A549 (cell line): ENCODE data around the gene MZF1. TPM values are rescaled to one million over a fixed set of nuclear protein-coding genes. Genes with fewer than 3 reads are reported as not detected.

Source experiments
- ATAC-seq, 2 experiments: fragments of 200-7000 bp in 1 of 2; fragments of >200 bp in 1 of 2; cut with Nextera tagmentation in 1 of 2; cut with Tn5 transposase in 1 of 2; 3 replicates each; pipeline versions ENCODE4 v1.8.0 to v1.9.1; 2018 to 2020; ENCODE audit warnings: mild to moderate bottlenecking in 1 of 2, moderate library complexity in 1 of 2
- CTCF ChIA-PET: fragments of 300-600 bp; sonication (Branson Sonifier 250); formaldehyde crosslinking; extraction: SDS; loops from one replicate; lab custom pipeline; 2021; ENCODE audit warnings: antibody characterized with exemption, inconsistent platforms; lab: Yijun Ruan, JAX
- POLR2A ChIA-PET: fragments of 350-600 bp; formaldehyde crosslinking; extraction: SDS; loops from one replicate; lab custom pipeline; 2021; ENCODE audit warnings: antibody characterized with exemption, inconsistent platforms; lab: Yijun Ruan, JAX
- DNase-seq, 2 experiments: peaks; one replicate each; pipeline versions ENCODE4 v3.0.0 to v3.0.0-alpha.2; 2011 to 2016; ENCODE audit warnings: low read depth in 1 of 2, low spot score in 1 of 2
- FAIRE-seq: peaks from 2 replicates; lab custom pipeline; 2011; peaks lifted over from hg19 to GRCh38; lab: Jason Lieb, UNC
- H3K27ac ChIP-seq, 2 experiments: fragments of >200 bp; sonication (Bioruptor Twin); formaldehyde crosslinking; 3 replicates each; pipeline ENCODE4 v1.5.1; 2016 to 2017
- H3K4me1 ChIP-seq: fragments of >200 bp; sonication (Bioruptor Twin); formaldehyde crosslinking; 3 replicates; pipeline ENCODE4 v1.6.1; 2016
- H3K4me2 ChIP-seq: fragments of >200 bp; sonication (Bioruptor Twin); formaldehyde crosslinking; 3 replicates; pipeline ENCODE4 v1.6.1; 2016
- H3K4me3 ChIP-seq: fragments of >200 bp; sonication (Bioruptor Twin); formaldehyde crosslinking; 3 replicates; pipeline ENCODE4 v1.5.1; 2016
- H3K9me3 ChIP-seq: fragments of >200 bp; sonication (Bioruptor Twin); formaldehyde crosslinking; 3 replicates; pipeline ENCODE4 v1.6.1; 2016
- CBX2 ChIP-seq: fragments of 200-600 bp; sonication (generic); IDR thresholded peaks from 2 replicates; pipeline ENCODE4 v1.6.1; 2016; ENCODE audit warnings: low read depth, mild to moderate bottlenecking, borderline replicate concordance
- EHF ChIP-seq: fragments of 250-450 bp; sonication (Bioruptor Pico); IDR thresholded peaks from 2 replicates; pipeline ENCODE4 v1.5.0; 2020; ENCODE audit warnings: mild to moderate bottlenecking
- EP300 ChIP-seq, 2 experiments: fragments of >200 bp; sonication (Bioruptor Twin); formaldehyde crosslinking; IDR thresholded peaks; 2 replicates in 1 of 2; 3 replicates in 1 of 2; pipeline ENCODE4 v1.6.1; 2016 to 2017
- FOSB ChIP-seq: fragments of 250-450 bp; sonication (Bioruptor Pico); IDR thresholded peaks from 2 replicates; pipeline ENCODE4 v1.5.0; 2020; ENCODE audit warnings: mild to moderate bottlenecking, moderate library complexity
- FOXS1 ChIP-seq: fragments of 250-450 bp; sonication (Bioruptor Pico); IDR thresholded peaks from 2 replicates; pipeline ENCODE4 v1.5.0; 2020; ENCODE audit warnings: mild to moderate bottlenecking, moderate library complexity
- GATA3 ChIP-seq: IDR thresholded peaks from 2 replicates; pipeline ENCODE4 v1.6.1; 2012; ENCODE audit warnings: borderline replicate concordance
- HDAC2 ChIP-seq: fragments of 200-600 bp; sonication (generic); IDR thresholded peaks from 2 replicates; pipeline ENCODE4 v1.6.1; 2016
- JUN ChIP-seq, 2 experiments: fragments of >200 bp; sonication (Bioruptor Twin); formaldehyde crosslinking; IDR thresholded peaks; 2 replicates in 1 of 2; 3 replicates in 1 of 2; pipeline ENCODE4 v1.6.1; 2016 to 2017
- NFE2L2 ChIP-seq: fragments of 150-350 bp; conservative IDR thresholded peaks from 2 replicates; pipeline ENCODE4 v1.6.1; 2014; ENCODE audit warnings: low read length
- SREBF2 ChIP-seq: fragments of 450-650 bp; IDR thresholded peaks from 2 replicates; pipeline ENCODE4 v1.6.1; 2014; ENCODE audit warnings: mild to moderate bottlenecking, moderate library complexity
- ZFP36 ChIP-seq: fragments of 450-650 bp; IDR thresholded peaks from 2 replicates; pipeline ENCODE4 v1.6.1; 2014; ENCODE audit warnings: borderline replicate concordance; ENCODE audit not compliant: partially characterized antibody
- ZNF302 ChIP-seq: fragments of 250-450 bp; sonication (Bioruptor Pico); IDR thresholded peaks from 2 replicates; pipeline ENCODE4 v1.9.0; 2021; ENCODE audit warnings: inconsistent platforms, mild to moderate bottlenecking, moderate library complexity
- ZSCAN20 ChIP-seq: fragments of 250-450 bp; sonication (Bioruptor Pico); IDR thresholded peaks from 2 replicates; pipeline ENCODE4 v1.8.0; 2022; ENCODE audit warnings: mild to moderate bottlenecking, moderate library complexity
- WGBS: methylation state at CpG from one replicate; pipeline ENCODE4 v1.1.6; 2017; ENCODE audit errors: missing lambda C conversion rate; 5-methylcytosine and 5-hydroxymethylcytosine counted together
- polyA plus RNA-seq, 4 experiments: library from polyadenylated mRNA; depleted of rRNA in 3 of 4; stranded (reverse); fragments of >200 nt; fragmentation: RNase III in 1 of 4; extraction: RNeasy Plus Mini Kit Qiagen cat#74134 plus additional on column Dnase treatment in 1 of 4; gene quantifications; 2 replicates in 3 of 4; 3 replicates in 1 of 4; pipeline ENCODE4 v1.2.3, GENCODE V29; 2011 to 2017
- small RNA-seq, 6 experiments: library from RNA; depleted of rRNA; stranded (forward); fragments of <200 nt; gene quantifications; one replicate each; pipeline ENCODE3, GENCODE V24; 2012
- TF ChIP-seq, protein P1 (sequence below): fragments of >200 bp; sonication (Bioruptor Twin); formaldehyde crosslinking; IDR thresholded peaks from 3 replicates; pipeline ENCODE4 v1.6.1; 2016
- TF ChIP-seq, protein P2 (sequence below): fragments of 250-450 bp; sonication (Bioruptor Pico); IDR thresholded peaks from 2 replicates; pipeline ENCODE4 v1.5.0; 2020; ENCODE audit warnings: low read depth, mild to moderate bottlenecking, moderate library complexity

MZF1 gene
- polyA plus RNA-seq, 2 of the 4 experiments (the other 2 are of a cell fraction) = 19.5 to 20.3 TPM

DNA sequence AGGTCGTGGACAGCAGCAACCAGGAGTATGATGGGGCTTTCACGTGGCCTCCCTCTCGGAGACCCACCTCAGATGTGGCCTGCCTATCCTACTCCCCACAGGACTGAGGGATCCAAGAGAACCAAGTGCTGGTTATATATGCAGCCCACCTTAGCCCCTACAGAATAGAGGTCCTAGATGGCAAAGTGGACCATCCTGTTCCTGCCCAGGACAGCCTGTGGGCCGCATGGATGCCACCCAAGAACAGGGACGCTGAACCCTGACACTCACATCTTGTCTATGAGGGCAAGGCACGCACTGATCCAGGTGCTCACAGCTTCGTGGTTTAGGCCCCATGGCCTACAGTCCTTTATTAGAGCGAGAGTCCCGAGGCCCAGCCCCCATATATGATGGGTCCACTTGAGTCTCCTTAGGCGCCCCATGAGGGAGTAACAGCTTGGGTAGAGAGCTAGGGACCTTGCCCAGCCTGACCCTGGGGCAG, 59.9 kb downstream of the MZF1 start:
- Histone ChIP-seq H3K4me1 (peaks cover 13% of the 10 kb centered on the region), H3K4me3 (no peak overlapping the region), H3K9me3 (no peaks in the 10 kb centered on the region), H3K4me2 (no peak overlapping the region; the same call in 2 of the 3 replicates), H3K27ac (peak overlapping the region; percentile 71 to 86; a peak in 4 of 6 replicates)
- ATAC-seq (no peak), DNase-seq (no peak)
- WGBS = 77% methylated on average over 10 of the region's 10 CpGs
- ChIA-PET CTCF (interaction anchor here (0.8 to 10.5 kb wide), 8 partner anchors 6 to 68 kb away, joined by 3 to 113 read pairs (median 4); partner anchors contain the start of genes CHMP2A and ZBTB45), POLR2A (interaction anchor here (0.6 to 1.2 kb wide), 14 partner anchors 8 to 327 kb away, joined by 3 to 20 read pairs (median 4); partner anchors contain the start of genes CHMP2A, TRIM28 and UBE2M)
- TF ChIP-seq GATA3 (no peak), CBX2 (no peak), FOSB (CRISPR knock-in tag) (no peak), ZNF302 (no peak), HDAC2 (no peak), ZFP36 (no peak), SREBF2 (no peak), FOXS1 (CRISPR knock-in tag) (no peak), NFE2L2 (no peak), EHF (no peak), EP300 (IDR thresholded peaks at IDR 0.05) (no peak), JUN (IDR thresholded peaks at IDR 0.05) (no peak), ZSCAN20 (CRISPR knock-in tag) (no peak)
- TF ChIP-seq, protein P1, sequence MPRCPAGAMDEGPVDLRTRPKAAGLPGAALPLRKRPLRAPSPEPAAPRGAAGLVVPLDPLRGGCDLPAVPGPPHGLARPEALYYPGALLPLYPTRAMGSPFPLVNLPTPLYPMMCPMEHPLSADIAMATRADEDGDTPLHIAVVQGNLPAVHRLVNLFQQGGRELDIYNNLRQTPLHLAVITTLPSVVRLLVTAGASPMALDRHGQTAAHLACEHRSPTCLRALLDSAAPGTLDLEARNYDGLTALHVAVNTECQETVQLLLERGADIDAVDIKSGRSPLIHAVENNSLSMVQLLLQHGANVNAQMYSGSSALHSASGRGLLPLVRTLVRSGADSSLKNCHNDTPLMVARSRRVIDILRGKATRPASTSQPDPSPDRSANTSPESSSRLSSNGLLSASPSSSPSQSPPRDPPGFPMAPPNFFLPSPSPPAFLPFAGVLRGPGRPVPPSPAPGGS = no peak
- TF ChIP-seq, protein P2, sequence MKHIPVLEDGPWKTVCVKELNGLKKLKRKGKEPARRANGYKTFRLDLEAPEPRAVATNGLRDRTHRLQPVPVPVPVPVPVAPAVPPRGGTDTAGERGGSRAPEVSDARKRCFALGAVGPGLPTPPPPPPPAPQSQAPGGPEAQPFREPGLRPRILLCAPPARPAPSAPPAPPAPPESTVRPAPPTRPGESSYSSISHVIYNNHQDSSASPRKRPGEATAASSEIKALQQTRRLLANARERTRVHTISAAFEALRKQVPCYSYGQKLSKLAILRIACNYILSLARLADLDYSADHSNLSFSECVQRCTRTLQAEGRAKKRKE (CRISPR knock-in tag) = no peak
- TF ChIP-seq, all 56 proteins: peak for 0
- no peak for FAIRE-seq

Small RNA genes lying within 50 kb of the gene (small RNA-seq; reads per million reads assigned to genes)
- gene MIR6807 (0 to 1.6 (median 0.64) reads per million in 6 experiments), gene RN7SL525P (0 reads per million in 6 experiments)

Other genes with a start within 250 kb of the MZF1 start
- gene ZSCAN22, start 246.3 kb downstream of the MZF1 start, polyA plus RNA-seq (2011; rRNA removed) = 4.4 and 5.3 TPM in 2 replicates
- gene ZSCAN22, start 246.3 kb downstream of the MZF1 start, polyA plus RNA-seq (2017; fragmentation: RNase III; extraction: RNeasy Plus Mini Kit Qiagen cat#74134 plus additional on column Dnase treatment) = 2.0 to 2.2 TPM (median 2.0 TPM) in 3 replicates
- 1.5 and 2.5 TPM in 2 replicates for gene A1BG, start 219.8 kb downstream of the MZF1 start, polyA plus RNA-seq (2011; rRNA removed)
- 9.3 to 11.1 TPM (median 9.5 TPM) in 3 replicates for gene A1BG, start 219.8 kb downstream of the MZF1 start, polyA plus RNA-seq (2017; fragmentation: RNase III; extraction: RNeasy Plus Mini Kit Qiagen cat#74134 plus additional on column Dnase treatment)
- 1.1 and 1.4 TPM in 2 replicates for gene ZNF497, start 210.6 kb downstream of the MZF1 start, polyA plus RNA-seq (2011; rRNA removed)
- 1.6 to 2.4 TPM (median 2.0 TPM) in 3 replicates for gene ZNF497, start 210.6 kb downstream of the MZF1 start, polyA plus RNA-seq (2017; fragmentation: RNase III; extraction: RNeasy Plus Mini Kit Qiagen cat#74134 plus additional on column Dnase treatment)
- 0.70 and 0.74 TPM in 2 replicates for gene ZNF837, start 192.3 kb downstream of the MZF1 start, polyA plus RNA-seq (2011; rRNA removed)
- 0.62 to 1.1 TPM (median 1.0 TPM) in 3 replicates for gene ZNF837, start 192.3 kb downstream of the MZF1 start, polyA plus RNA-seq (2017; fragmentation: RNase III; extraction: RNeasy Plus Mini Kit Qiagen cat#74134 plus additional on column Dnase treatment)
- 2,475 and 2,940 TPM in 2 replicates for gene RPS5, start 186.1 kb downstream of the MZF1 start, polyA plus RNA-seq (2011; rRNA removed)
- gene RPS5, start 186.1 kb downstream of the MZF1 start, polyA plus RNA-seq (2017; fragmentation: RNase III; extraction: RNeasy Plus Mini Kit Qiagen cat#74134 plus additional on column Dnase treatment) = 2,123 to 2,259 TPM (median 2,149 TPM) in 3 replicates
- gene RNF225, start 177.7 kb downstream of the MZF1 start, polyA plus RNA-seq (2011; rRNA removed) = not detected in 2 replicates
- not detected in 3 replicates for gene RNF225, start 177.7 kb downstream of the MZF1 start, polyA plus RNA-seq (2017; fragmentation: RNase III; extraction: RNeasy Plus Mini Kit Qiagen cat#74134 plus additional on column Dnase treatment)
- 18.2 and 21.2 TPM in 2 replicates for gene ZNF584, start 164.7 kb downstream of the MZF1 start, polyA plus RNA-seq (2011; rRNA removed)
- 13.6 to 15.6 TPM (median 14.8 TPM) in 3 replicates for gene ZNF584, start 164.7 kb downstream of the MZF1 start, polyA plus RNA-seq (2017; fragmentation: RNase III; extraction: RNeasy Plus Mini Kit Qiagen cat#74134 plus additional on column Dnase treatment)
- gene ZNF132, start 133.2 kb downstream of the MZF1 start, polyA plus RNA-seq (2011; rRNA removed) = 0.16 and 0.19 TPM in 2 replicates
- 0.05 to 0.13 TPM (median 0.09 TPM) in 3 replicates for gene ZNF132, start 133.2 kb downstream of the MZF1 start, polyA plus RNA-seq (2017; fragmentation: RNase III; extraction: RNeasy Plus Mini Kit Qiagen cat#74134 plus additional on column Dnase treatment)
- gene ZNF324B, start 121.7 kb downstream of the MZF1 start, polyA plus RNA-seq (2011; rRNA removed) = 3.8 and 4.1 TPM in 2 replicates
- gene ZNF324B, start 121.7 kb downstream of the MZF1 start, polyA plus RNA-seq (2017; fragmentation: RNase III; extraction: RNeasy Plus Mini Kit Qiagen cat#74134 plus additional on column Dnase treatment) = 6.8 TPM in 3 replicates
- 3.0 and 3.1 TPM in 2 replicates for gene ZNF324, start 106.3 kb downstream of the MZF1 start, polyA plus RNA-seq (2011; rRNA removed)
- 6.4 to 6.9 TPM (median 6.9 TPM) in 3 replicates for gene ZNF324, start 106.3 kb downstream of the MZF1 start, polyA plus RNA-seq (2017; fragmentation: RNase III; extraction: RNeasy Plus Mini Kit Qiagen cat#74134 plus additional on column Dnase treatment)
- gene ZNF446, start 97.0 kb downstream of the MZF1 start, polyA plus RNA-seq (2011; rRNA removed) = 6.2 and 7.4 TPM in 2 replicates
- gene ZNF446, start 97.0 kb downstream of the MZF1 start, polyA plus RNA-seq (2017; fragmentation: RNase III; extraction: RNeasy Plus Mini Kit Qiagen cat#74134 plus additional on column Dnase treatment) = 9.9 to 12.5 TPM (median 11.0 TPM) in 3 replicates
- gene SLC27A5, start 61.3 kb downstream of the MZF1 start, polyA plus RNA-seq (2011; rRNA removed) = 30.2 and 36.7 TPM in 2 replicates
- gene SLC27A5, start 61.3 kb downstream of the MZF1 start, polyA plus RNA-seq (2017; fragmentation: RNase III; extraction: RNeasy Plus Mini Kit Qiagen cat#74134 plus additional on column Dnase treatment) = 36.7 to 40.4 TPM (median 37.8 TPM) in 3 replicates
- gene ZBTB45, start 53.5 kb downstream of the MZF1 start, polyA plus RNA-seq (2011; rRNA removed) = 6.2 and 6.4 TPM in 2 replicates
- 11.8 to 14.3 TPM (median 13.4 TPM) in 3 replicates for gene ZBTB45, start 53.5 kb downstream of the MZF1 start, polyA plus RNA-seq (2017; fragmentation: RNase III; extraction: RNeasy Plus Mini Kit Qiagen cat#74134 plus additional on column Dnase treatment)
- 576 and 735 TPM in 2 replicates for gene TRIM28, start 29.3 kb downstream of the MZF1 start, polyA plus RNA-seq (2011; rRNA removed)
- gene TRIM28, start 29.3 kb downstream of the MZF1 start, polyA plus RNA-seq (2017; fragmentation: RNase III; extraction: RNeasy Plus Mini Kit Qiagen cat#74134 plus additional on column Dnase treatment) = 656 to 743 TPM (median 666 TPM) in 3 replicates
- gene CHMP2A, start 18.2 kb downstream of the MZF1 start, polyA plus RNA-seq (2011; rRNA removed) = 223 and 280 TPM in 2 replicates
- gene CHMP2A, start 18.2 kb downstream of the MZF1 start, polyA plus RNA-seq (2017; fragmentation: RNase III; extraction: RNeasy Plus Mini Kit Qiagen cat#74134 plus additional on column Dnase treatment) = 192 to 227 TPM (median 198 TPM) in 3 replicates
- gene UBE2M, start 14.7 kb downstream of the MZF1 start, polyA plus RNA-seq (2011; rRNA removed) = 185 and 190 TPM in 2 replicates
- gene UBE2M, start 14.7 kb downstream of the MZF1 start, polyA plus RNA-seq (2017; fragmentation: RNase III; extraction: RNeasy Plus Mini Kit Qiagen cat#74134 plus additional on column Dnase treatment) = 135 to 139 TPM (median 137 TPM) in 3 replicates